ENCODE data around the gene NUDC.

NUDC gene

GRCh38 chr1:26996024-26996423, 74.5 kb downstream of the NUDC start:
- no peak overlapping the region for H3K27ac Mint-ChIP-seq
- no peaks in the 10 kb centered on the region for H3K36me3 Mint-ChIP-seq
- peaks cover 98% of the 10 kb centered on the region for H3K27me3 Mint-ChIP-seq
- H3K4me1 Mint-ChIP-seq, result peaks cover 22% of the 10 kb centered on the region
- CTCF ChIA-PET, result interaction anchor here (1.2 to 4.0 kb wide), 8 partner anchors 13 to 119 kb away, joined by 3 to 35 read pairs (median 10); partner anchors contain the start of gene TENT5B
- H3K9me3 Mint-ChIP-seq, result no peaks in the 10 kb centered on the region
- H3K4me3 Mint-ChIP-seq, result no peak overlapping the region
- no peak for DNase-seq
